ENCODE measurements around the gene CASP10. TPM values are rescaled to one million over a fixed set of nuclear protein-coding genes. Genes with fewer than 3 reads are reported as not detected.
A peak's percentile ranks its signal among the peaks of the same experiment; 100 is the strongest.

Gene CASP10
- total and polyA plus RNA-seq, 2 of the 8 experiments (the other 6 are each of a cell fraction or from before 2014, with no cell fraction given): 2.3 to 4.0 TPM

GRCh38 chr2:201183365-201183727 lies 405 bp downstream of the CASP10 start:
- Histone ChIP-seq H3K27ac (ENCODE audit: low read depth, low read length) (no peak overlapping the region), H4K91ac (replicated peaks; ENCODE audit: insufficient read length, low read length) (no peak overlapping the region), H3K79me1 (ENCODE audit: low read depth, low read length) (no peaks in the 10 kb centered on the region), H2BK120ac (replicated peaks; ENCODE audit: low read depth, low read length) (no peak overlapping the region), H4K8ac (ENCODE audit: extremely low read depth, insufficient read depth, low read length) (no peak overlapping the region), H3K79me2 (ENCODE audit: control insufficient read depth in 1 of 2, insufficient read depth in 2 of 2, low read length in 2 of 2) (no peaks in the 10 kb centered on the region), H3K56ac (replicated peaks; ENCODE audit: insufficient read length, low read depth, low read length) (no peak overlapping the region), H2BK12ac (ENCODE audit: low read depth, low read length) (peak overlapping the region; percentile 35; the same call in 1 of the 2 replicates), H3K14ac (ENCODE audit: insufficient read length) (no peak overlapping the region), H2BK15ac (ENCODE audit: low read length) (no peak overlapping the region), H4K20me1 (replicated peaks in 1 of 2; ENCODE audit: control insufficient read depth in 1 of 2, insufficient read depth in 2 of 2, low read length in 2 of 2) (no peaks in the 10 kb centered on the region), H4K5ac (ENCODE audit: insufficient read length, low read depth, low read length) (no peak overlapping the region), H3K4me2 (ENCODE audit: insufficient read depth in 1 of 2, low read depth in 2 of 2, low read length in 2 of 2) (peak overlapping the region; percentile 19 to 51; a peak in 3 of 4 replicates), H3K23me2 (ENCODE audit: low read depth, low read length) (no peaks in the 10 kb centered on the region), H2BK20ac (ENCODE audit: low read length) (no peak overlapping the region), H2AK5ac (ENCODE audit: low read depth, low read length) (no peak overlapping the region), H3K23ac (ENCODE audit: insufficient read length) (no peak overlapping the region), H3K27me3 (replicated peaks in 1 of 4; ENCODE audit: control insufficient read depth in 3 of 4, extremely low read depth in 1 of 4, insufficient read depth in 3 of 4, low read length in 3 of 4) (no peaks in the 10 kb centered on the region), H3K4ac (replicated peaks; ENCODE audit: insufficient read length, low read depth, low read length) (no peak overlapping the region), H3K36me3 (ENCODE audit: control insufficient read depth in 2 of 4, insufficient read depth in 4 of 4, low read length in 3 of 4) (no peaks in the 10 kb centered on the region), H2AFZ (ENCODE audit: low read length) (peak overlapping the region; percentile 68), H3K4me3 (ENCODE audit: extremely low read depth in 1 of 4, insufficient read depth in 2 of 4, low read depth in 3 of 4, low read length in 4 of 4) (peak overlapping the region in 3 of 4 experiments; percentile 5 to 47 (median 17); a peak in 4 of 8 replicates), H2BK5ac (ENCODE audit: low read depth, low read length) (no peak overlapping the region), H3K18ac (ENCODE audit: extremely low read depth, low read length) (0 out of 2 replicates have a peak overlapping the region, but pooled peaks have one; percentile 14), H3K9ac (replicated peaks in 1 of 4; ENCODE audit: extremely low read depth in 1 of 4, low read depth in 3 of 4, low read length in 3 of 4) (no peak overlapping the region), H3K9me3 (ENCODE audit: insufficient read depth in 2 of 2, low read depth in 1 of 2, low read length in 1 of 2) (peaks cover 8 to 11% of the 10 kb centered on the region in 2 experiments), H3K4me1 (replicated peaks in 1 of 4; ENCODE audit: control insufficient read depth in 3 of 4, insufficient read depth in 4 of 4, low read length in 3 of 4) (no peaks in the 10 kb centered on the region)
- TF ChIP-seq SIRT6 (IDR thresholded peaks at IDR 0.05; ENCODE audit: low read length): no peak
- no peak for TF ChIP-seq CHD2 (IDR thresholded peaks at IDR 0.05; ENCODE audit: low read length)
- FAIRE-seq (no peak), DNase-seq (ENCODE audit: low read depth in 1 of 2, low spot score in 2 of 2) (no peak)
- POLR2A ChIA-PET (ENCODE audit: partially characterized antibody): interaction anchor here (1.3 kb wide), 2 partner anchors 13 to 49 kb away, joined by 3 to 8 read pairs; no protein-coding TSS in a partner anchor
- CTCF ChIA-PET (ENCODE audit: partially characterized antibody): interaction anchor here (0.5 to 3.9 kb wide), 20 partner anchors 12 to 464 kb away, joined by 3 to 42 read pairs (median 4); no protein-coding TSS in a partner anchor
- WGBS, 2 experiments (ENCODE audit: extremely low coverage in 1 of 2, insufficient coverage in 1 of 2, insufficient read length in 1 of 2, insufficient replicate concordance in 2 of 2, low coverage in 1 of 2, low lambda C conversion rate in 2 of 2, missing lambda C conversion rate in 1 of 2): 64% methylated on average over 4 of the region's 4 CpGs; no CpG with 5 or more reads in 1 of the 2 experiments

Measured in H1 (cell line).